ENCODE results near the gene GLT1D1. TPM values are rescaled to one million over a fixed set of nuclear protein-coding genes. Genes with fewer than 3 reads are reported as not detected.

GLT1D1 gene
- polyA plus RNA-seq, 1 of the 3 experiments (the other 2 are of a cell fraction): 0.05 TPM

DNA sequence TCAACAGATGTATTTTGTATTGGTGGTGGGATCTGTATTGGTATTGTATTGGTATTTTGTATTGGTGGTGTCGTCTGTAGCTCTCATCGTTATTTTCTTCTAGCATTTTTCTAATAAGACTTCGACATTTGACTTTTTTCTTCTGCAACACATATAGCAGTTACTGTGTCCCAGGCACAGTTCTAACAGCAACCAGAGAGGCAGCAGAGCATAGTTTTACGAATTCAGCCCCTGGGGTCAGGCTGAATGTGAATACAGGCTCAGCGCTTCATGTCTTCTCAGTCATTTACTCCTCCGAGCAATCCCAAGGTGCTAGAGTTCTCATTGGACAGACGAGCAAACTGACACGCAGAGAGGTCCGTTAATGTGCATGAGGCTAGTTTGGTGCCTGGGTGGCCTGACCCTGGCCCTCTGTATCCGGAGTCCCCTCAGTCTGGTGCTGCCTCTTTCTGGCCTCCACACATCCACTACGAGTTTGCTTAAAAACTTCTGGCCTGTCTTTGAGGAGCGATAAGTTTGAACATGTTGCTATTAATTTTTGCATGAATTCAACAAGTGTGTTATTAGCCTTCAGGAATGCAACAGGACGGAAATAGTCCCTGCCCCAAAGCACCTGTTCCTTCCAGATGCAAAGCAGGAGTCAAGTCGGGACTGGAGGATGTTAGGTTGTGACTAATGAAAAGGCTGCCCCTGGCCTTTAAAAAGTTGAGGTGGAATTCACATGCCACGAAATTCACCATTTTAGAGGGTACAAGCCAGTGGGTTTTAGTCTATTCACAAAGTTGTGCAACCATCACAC lies 87.0 kb downstream of the GLT1D1 start (continued):
- TF ChIP-seq GATA2 (CRISPR knock-in tag; IDR thresholded peaks at IDR 0.05) (no peak), TEAD4 (IDR thresholded peaks at IDR 0.05; ENCODE audit: borderline replicate concordance, insufficient read depth) (no peak), TAF1 (IDR thresholded peaks at IDR 0.05; ENCODE audit: borderline replicate concordance, low read depth, low read length) (no peak)
- TF ChIP-seq, protein P1, sequence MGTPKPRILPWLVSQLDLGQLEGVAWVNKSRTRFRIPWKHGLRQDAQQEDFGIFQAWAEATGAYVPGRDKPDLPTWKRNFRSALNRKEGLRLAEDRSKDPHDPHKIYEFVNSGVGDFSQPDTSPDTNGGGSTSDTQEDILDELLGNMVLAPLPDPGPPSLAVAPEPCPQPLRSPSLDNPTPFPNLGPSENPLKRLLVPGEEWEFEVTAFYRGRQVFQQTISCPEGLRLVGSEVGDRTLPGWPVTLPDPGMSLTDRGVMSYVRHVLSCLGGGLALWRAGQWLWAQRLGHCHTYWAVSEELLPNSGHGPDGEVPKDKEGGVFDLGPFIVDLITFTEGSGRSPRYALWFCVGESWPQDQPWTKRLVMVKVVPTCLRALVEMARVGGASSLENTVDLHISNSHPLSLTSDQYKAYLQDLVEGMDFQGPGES (IDR thresholded peaks at IDR 0.05; ENCODE audit: low read depth, low read length): no peak

DNA sequence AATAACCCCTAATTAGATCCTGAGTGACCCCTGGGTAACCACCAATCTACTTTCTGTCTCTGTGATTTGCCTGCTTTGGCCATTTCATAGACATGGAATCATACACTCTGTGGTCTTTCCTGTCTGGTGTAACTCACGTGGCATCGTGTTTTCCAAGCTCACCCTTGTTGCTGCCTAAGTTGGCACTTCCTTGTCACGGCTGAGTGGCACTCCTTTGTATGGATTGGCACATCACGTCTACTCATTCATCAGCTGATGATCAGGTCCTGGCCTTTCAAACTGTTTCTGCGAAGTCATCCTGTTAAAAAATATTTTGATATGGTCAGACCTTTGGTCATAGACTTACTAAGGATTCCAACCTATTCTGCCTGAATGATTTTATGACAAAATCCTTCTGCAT lies 87.7 kb downstream of the GLT1D1 start:
- Histone ChIP-seq H4K20me1 (ENCODE audit: insufficient read depth) (no peaks in the 10 kb centered on the region), H3K4me3 (ENCODE audit: low read depth in 2 of 2, low read length in 1 of 2) (no peak overlapping the region), H3K4me1 (ENCODE audit: control insufficient read depth in 1 of 2, insufficient read depth in 2 of 2, low read depth in 1 of 2, low read length in 1 of 2) (no peaks in the 10 kb centered on the region), H3K36me3 (replicated peaks in 1 of 2; ENCODE audit: control insufficient read depth in 1 of 2, insufficient read depth in 2 of 2, low read length in 1 of 2) (no peaks in the 10 kb centered on the region), H3K27me3 (ENCODE audit: insufficient read depth) (no peaks in the 10 kb centered on the region), H3K27ac (ENCODE audit: low read depth in 2 of 2, low read length in 1 of 2) (no peak overlapping the region), H2AFZ (ENCODE audit: low read depth) (no peak overlapping the region), H3K4me2 (no peak overlapping the region), H3F3A (replicated peaks; ENCODE audit: insufficient read depth) (no peaks in the 10 kb centered on the region), H3K79me2 (ENCODE audit: insufficient read depth) (no peaks in the 10 kb centered on the region), H3K9me3 (no peaks in the 10 kb centered on the region), H3K9me2 (no peaks in the 10 kb centered on the region), H3K9ac (no peak overlapping the region)
- TF ChIP-seq ELF1 (IDR thresholded peaks at IDR 0.05) (no peak), JUND (IDR thresholded peaks at IDR 0.05) (no peak), FOSL2 (IDR thresholded peaks at IDR 0.05; ENCODE audit: borderline replicate concordance, low read depth) (no peak)
- TF ChIP-seq, protein P2, sequence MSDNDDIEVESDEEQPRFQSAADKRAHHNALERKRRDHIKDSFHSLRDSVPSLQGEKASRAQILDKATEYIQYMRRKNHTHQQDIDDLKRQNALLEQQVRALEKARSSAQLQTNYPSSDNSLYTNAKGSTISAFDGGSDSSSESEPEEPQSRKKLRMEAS (IDR thresholded peaks at IDR 0.05; ENCODE audit: low read depth): no peak
- no peak for DNase-seq
- CTCF ChIA-PET: no interaction called here
- WGBS (ENCODE audit: low lambda C conversion rate): 32% methylated on average over 5 of the region's 5 CpGs
- POLR2A ChIA-PET: no interaction called here

DNA sequence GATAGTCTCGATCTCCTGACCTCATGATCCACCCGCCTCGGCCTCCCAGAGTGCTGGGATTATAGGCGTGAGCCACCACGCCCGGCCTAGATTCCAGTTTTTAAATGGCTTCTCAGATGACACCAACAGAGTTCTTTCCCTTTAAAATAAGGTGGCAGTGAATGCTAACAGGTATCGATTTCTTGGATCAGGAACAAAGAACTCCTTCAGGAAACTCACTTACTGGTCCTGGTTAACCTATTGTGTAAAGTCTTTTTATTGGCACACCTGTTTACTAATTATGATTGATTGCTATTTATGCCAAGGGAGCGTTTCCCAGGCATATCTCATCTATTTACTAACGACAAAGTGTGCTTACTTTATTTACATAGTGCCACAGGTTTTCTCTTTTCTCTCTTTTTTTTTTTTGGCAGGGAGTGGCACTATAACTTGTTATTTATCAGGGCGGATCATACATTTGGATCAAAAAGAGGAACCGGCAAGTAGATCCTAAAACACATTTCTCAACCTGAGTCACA lies 89.7 kb downstream of the GLT1D1 start:
- no peak for DNase-seq
- Histone ChIP-seq H3K27me3 (ENCODE audit: insufficient read depth) (no peaks in the 10 kb centered on the region), H3K4me3 (ENCODE audit: low read depth in 2 of 2, low read length in 1 of 2) (no peak overlapping the region), H3K27ac (ENCODE audit: low read depth in 2 of 2, low read length in 1 of 2) (no peak overlapping the region), H3K4me2 (no peak overlapping the region), H3F3A (replicated peaks; ENCODE audit: insufficient read depth) (no peaks in the 10 kb centered on the region), H3K36me3 (replicated peaks in 1 of 2; ENCODE audit: control insufficient read depth in 1 of 2, insufficient read depth in 2 of 2, low read length in 1 of 2) (no peaks in the 10 kb centered on the region), H3K4me1 (ENCODE audit: control insufficient read depth in 1 of 2, insufficient read depth in 2 of 2, low read depth in 1 of 2, low read length in 1 of 2) (no peaks in the 10 kb centered on the region), H3K9ac (no peak overlapping the region), H3K9me2 (no peaks in the 10 kb centered on the region), H4K20me1 (ENCODE audit: insufficient read depth) (no peaks in the 10 kb centered on the region), H3K9me3 (no peaks in the 10 kb centered on the region), H3K79me2 (ENCODE audit: insufficient read depth) (no peaks in the 10 kb centered on the region), H2AFZ (ENCODE audit: low read depth) (no peak overlapping the region)
- 49% methylated on average over 10 of the region's 11 CpGs for WGBS (ENCODE audit: low lambda C conversion rate)
- ChIA-PET CTCF (no interaction called here), POLR2A (no interaction called here)
- TF ChIP-seq SMC3 (IDR thresholded peaks at IDR 0.05; ENCODE audit: low read depth, low read length) (no peak), RFX5 (IDR thresholded peaks at IDR 0.05; ENCODE audit: low read length) (no peak), GABPA (IDR thresholded peaks at IDR 0.05; ENCODE audit: low read depth) (no peak), FOXM1 (IDR thresholded peaks at IDR 0.05; ENCODE audit: low read depth) (no peak), MXI1 (IDR thresholded peaks at IDR 0.05; ENCODE audit: low read depth, low read length) (no peak), MEF2A (IDR thresholded peaks at IDR 0.05; ENCODE audit: borderline replicate concordance, low read depth) (no peak), POLR2AphosphoS5 (IDR thresholded peaks at IDR 0.05; ENCODE audit: low read depth, low read length) (no peak)
- TF ChIP-seq, protein P3, sequence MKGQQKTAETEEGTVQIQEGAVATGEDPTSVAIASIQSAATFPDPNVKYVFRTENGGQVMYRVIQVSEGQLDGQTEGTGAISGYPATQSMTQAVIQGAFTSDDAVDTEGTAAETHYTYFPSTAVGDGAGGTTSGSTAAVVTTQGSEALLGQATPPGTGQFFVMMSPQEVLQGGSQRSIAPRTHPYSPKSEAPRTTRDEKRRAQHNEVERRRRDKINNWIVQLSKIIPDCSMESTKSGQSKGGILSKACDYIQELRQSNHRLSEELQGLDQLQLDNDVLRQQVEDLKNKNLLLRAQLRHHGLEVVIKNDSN (IDR thresholded peaks at IDR 0.05; ENCODE audit: borderline replicate concordance, low read depth): no peak
- TF ChIP-seq, protein P4, sequence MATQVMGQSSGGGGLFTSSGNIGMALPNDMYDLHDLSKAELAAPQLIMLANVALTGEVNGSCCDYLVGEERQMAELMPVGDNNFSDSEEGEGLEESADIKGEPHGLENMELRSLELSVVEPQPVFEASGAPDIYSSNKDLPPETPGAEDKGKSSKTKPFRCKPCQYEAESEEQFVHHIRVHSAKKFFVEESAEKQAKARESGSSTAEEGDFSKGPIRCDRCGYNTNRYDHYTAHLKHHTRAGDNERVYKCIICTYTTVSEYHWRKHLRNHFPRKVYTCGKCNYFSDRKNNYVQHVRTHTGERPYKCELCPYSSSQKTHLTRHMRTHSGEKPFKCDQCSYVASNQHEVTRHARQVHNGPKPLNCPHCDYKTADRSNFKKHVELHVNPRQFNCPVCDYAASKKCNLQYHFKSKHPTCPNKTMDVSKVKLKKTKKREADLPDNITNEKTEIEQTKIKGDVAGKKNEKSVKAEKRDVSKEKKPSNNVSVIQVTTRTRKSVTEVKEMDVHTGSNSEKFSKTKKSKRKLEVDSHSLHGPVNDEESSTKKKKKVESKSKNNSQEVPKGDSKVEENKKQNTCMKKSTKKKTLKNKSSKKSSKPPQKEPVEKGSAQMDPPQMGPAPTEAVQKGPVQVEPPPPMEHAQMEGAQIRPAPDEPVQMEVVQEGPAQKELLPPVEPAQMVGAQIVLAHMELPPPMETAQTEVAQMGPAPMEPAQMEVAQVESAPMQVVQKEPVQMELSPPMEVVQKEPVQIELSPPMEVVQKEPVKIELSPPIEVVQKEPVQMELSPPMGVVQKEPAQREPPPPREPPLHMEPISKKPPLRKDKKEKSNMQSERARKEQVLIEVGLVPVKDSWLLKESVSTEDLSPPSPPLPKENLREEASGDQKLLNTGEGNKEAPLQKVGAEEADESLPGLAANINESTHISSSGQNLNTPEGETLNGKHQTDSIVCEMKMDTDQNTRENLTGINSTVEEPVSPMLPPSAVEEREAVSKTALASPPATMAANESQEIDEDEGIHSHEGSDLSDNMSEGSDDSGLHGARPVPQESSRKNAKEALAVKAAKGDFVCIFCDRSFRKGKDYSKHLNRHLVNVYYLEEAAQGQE (IDR thresholded peaks at IDR 0.05; ENCODE audit: low read depth, low read length): no peak
